ENCODE measurements around the gene TNS3. TPM values are rescaled to one million over a fixed set of nuclear protein-coding genes. Genes with fewer than 3 reads are reported as not detected.

The TNS3 gene
- total and polyA plus RNA-seq, 10 donors: 17.7 to 247 (median 147) TPM

DNA sequence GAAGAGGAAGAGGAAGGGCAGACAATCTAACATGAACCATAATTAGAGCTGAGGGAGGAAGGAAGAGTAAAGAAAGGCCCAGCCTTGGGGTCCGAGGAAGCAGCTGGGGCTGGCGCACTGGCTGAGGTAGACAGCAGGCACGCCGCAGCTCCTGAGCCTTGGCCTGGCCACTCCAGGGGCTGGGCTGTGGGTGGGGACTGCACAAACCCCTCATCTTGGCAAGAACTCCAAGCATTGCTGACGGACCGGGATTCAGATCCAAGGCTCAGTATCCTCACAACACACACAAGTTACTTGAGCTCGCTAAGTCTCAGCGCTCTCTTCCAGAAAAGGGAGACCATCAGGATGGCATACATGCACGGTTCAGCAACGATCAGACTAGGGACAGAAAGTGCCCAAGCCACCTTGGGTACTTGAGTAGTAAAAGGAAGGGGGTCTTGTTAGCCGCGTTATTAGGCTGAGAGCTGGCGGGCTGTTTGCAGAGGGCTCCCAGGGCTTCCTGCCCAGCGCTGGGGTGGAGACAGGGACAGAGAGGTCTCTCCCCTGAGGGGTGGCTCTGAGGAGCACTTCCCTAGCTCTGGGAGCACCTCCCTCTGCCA lies 4.5 kb downstream of the TNS3 start:
- peak; percentile 84 for DNase-seq
- 32 to 53% (median 38%) methylated on average over 14 of the region's 14 CpGs for WGBS, 5 donors
- H3K27ac ChIP-seq: peak overlapping the region; percentile 22 to 93 (median 90)
- H3K4me1 ChIP-seq: peaks cover 64 to 95% (median 89%) of the 10 kb centered on the region in 6 donors
- H3K4me3 ChIP-seq: peak overlapping the region in 2 of 8 donors; percentile 23 to 33
- intact Hi-C loops (cut with DNase I; ENCODE audit: low total_unique reads): loop anchor here (10.0 kb wide), 1 partner anchor 123 kb away; no protein-coding TSS in a partner anchor
- TF ChIP-seq, protein P1, sequence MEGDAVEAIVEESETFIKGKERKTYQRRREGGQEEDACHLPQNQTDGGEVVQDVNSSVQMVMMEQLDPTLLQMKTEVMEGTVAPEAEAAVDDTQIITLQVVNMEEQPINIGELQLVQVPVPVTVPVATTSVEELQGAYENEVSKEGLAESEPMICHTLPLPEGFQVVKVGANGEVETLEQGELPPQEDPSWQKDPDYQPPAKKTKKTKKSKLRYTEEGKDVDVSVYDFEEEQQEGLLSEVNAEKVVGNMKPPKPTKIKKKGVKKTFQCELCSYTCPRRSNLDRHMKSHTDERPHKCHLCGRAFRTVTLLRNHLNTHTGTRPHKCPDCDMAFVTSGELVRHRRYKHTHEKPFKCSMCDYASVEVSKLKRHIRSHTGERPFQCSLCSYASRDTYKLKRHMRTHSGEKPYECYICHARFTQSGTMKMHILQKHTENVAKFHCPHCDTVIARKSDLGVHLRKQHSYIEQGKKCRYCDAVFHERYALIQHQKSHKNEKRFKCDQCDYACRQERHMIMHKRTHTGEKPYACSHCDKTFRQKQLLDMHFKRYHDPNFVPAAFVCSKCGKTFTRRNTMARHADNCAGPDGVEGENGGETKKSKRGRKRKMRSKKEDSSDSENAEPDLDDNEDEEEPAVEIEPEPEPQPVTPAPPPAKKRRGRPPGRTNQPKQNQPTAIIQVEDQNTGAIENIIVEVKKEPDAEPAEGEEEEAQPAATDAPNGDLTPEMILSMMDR (IDR thresholded peaks at IDR 0.05 in 8 of 11, conservative IDR thresholded peaks at IDR 0.05 in 3 of 11): no peak
- TF ChIP-seq POLR2A (IDR thresholded peaks at IDR 0.05) (no peak), POLR2AphosphoS5 (IDR thresholded peaks at IDR 0.05) (peak; percentile 73 to 87 (median 79))
- no peaks in the 10 kb centered on the region for H3K9me3 ChIP-seq
- peaks cover 0 to 17% (median 0%) of the 10 kb centered on the region in 7 donors for H3K27me3 ChIP-seq (replicated peaks in 1 of 7)
- peaks cover 0 to 5% (median 0%) of the 10 kb centered on the region in 6 donors for H3K36me3 ChIP-seq

GRCh38 chr7:47576866-47577306 lies 5.0 kb downstream of the TNS3 start:
- Histone ChIP-seq H3K4me3 (peak overlapping the region in 2 of 8 donors; percentile 23 to 33), H3K27ac (peak overlapping the region; percentile 22 to 93 (median 90)), H3K27me3 (replicated peaks in 1 of 7) (peaks cover 0 to 12% (median 0%) of the 10 kb centered on the region in 7 donors), H3K4me1 (peaks cover 66 to 96% (median 90%) of the 10 kb centered on the region in 6 donors), H3K9me3 (no peaks in the 10 kb centered on the region), H3K36me3 (peaks cover 0 to 5% (median 0%) of the 10 kb centered on the region in 6 donors)
- intact Hi-C loops (cut with DNase I; ENCODE audit: low total_unique reads): loop anchor here (10.0 kb wide), 1 partner anchor 122 kb away; no protein-coding TSS in a partner anchor
- DNase-seq: no peak
- TF ChIP-seq POLR2A (IDR thresholded peaks at IDR 0.05) (no peak), POLR2AphosphoS5 (IDR thresholded peaks at IDR 0.05) (no peak)
- TF ChIP-seq, protein P1 (IDR thresholded peaks at IDR 0.05 in 8 of 11, conservative IDR thresholded peaks at IDR 0.05 in 3 of 11): no peak
- WGBS, 5 donors: 40 to 50% (median 47%) methylated on average over 15 of the region's 15 CpGs

- Histone ChIP-seq H3K27me3 (replicated peaks in 1 of 7) (peaks cover 0 to 6% (median 0%) of the 10 kb centered on the region in 7 donors), H3K4me1 (peaks cover 70 to 100% (median 97%) of the 10 kb centered on the region in 6 donors), H3K27ac (peak overlapping the region; percentile 42 to 93 (median 90)), H3K9me3 (no peaks in the 10 kb centered on the region), H3K4me3 (peak overlapping the region in 2 of 8 donors; percentile 23 to 33), H3K36me3 (peaks cover 0 to 5% (median 0%) of the 10 kb centered on the region in 6 donors)
- no peak for DNase-seq
- 52 to 70% (median 59%) methylated on average over 12 to 13 of the region's 13 CpGs for WGBS, 5 donors
- intact Hi-C loops (cut with DNase I; ENCODE audit: low total_unique reads): loop anchor here (10.0 kb wide), 1 partner anchor 121 kb away; no protein-coding TSS in a partner anchor
- TF ChIP-seq, protein P1 (IDR thresholded peaks at IDR 0.05 in 8 of 11, conservative IDR thresholded peaks at IDR 0.05 in 3 of 11): no peak
- TF ChIP-seq POLR2AphosphoS5 (IDR thresholded peaks at IDR 0.05) (no peak), POLR2A (IDR thresholded peaks at IDR 0.05) (no peak)
These were observed 5.7 kb downstream of the TNS3 start for GRCh38 chr7:47576031-47576865.

Data from spleen (tissue), 11 donors.